Hematopoietic multipotent progenitor cell treated with erythropoietin and hydrocortisone succinate and interleukin-3 and kit ligand, for 17 days (in vitro differentiated cells): ENCODE data around the gene CTCF.

ENCODE experiments used
- DNase-seq: peaks from one replicate; pipeline ENCODE4 v3.0.0-alpha.2; 2015; ENCODE audit warnings: low spot score

CTCF gene

DNA sequence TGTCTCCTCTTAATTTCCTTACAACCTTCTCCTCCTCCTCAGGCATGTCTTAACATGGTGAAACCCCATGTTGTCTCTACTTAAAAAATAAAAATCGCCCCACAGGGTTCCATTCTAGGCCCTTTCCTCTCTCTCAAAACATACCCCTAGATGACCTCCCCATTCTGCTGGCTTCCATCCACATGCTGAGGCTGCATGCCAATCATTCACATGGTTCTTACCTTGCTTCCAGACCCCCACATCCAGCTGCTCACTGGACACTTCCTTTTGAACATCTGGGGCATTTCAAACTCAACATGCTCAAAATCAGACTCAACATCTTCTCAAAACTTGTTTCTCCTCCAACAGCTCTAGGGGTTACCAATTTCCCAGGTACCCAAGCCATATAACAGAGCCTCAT, 12.4 kb upstream of the CTCF start:
- DNase-seq: no peak

- no peak for DNase-seq
Measured at GRCh38 chr16:67551091-67551490, 11.2 kb upstream of the CTCF start.

DNA sequence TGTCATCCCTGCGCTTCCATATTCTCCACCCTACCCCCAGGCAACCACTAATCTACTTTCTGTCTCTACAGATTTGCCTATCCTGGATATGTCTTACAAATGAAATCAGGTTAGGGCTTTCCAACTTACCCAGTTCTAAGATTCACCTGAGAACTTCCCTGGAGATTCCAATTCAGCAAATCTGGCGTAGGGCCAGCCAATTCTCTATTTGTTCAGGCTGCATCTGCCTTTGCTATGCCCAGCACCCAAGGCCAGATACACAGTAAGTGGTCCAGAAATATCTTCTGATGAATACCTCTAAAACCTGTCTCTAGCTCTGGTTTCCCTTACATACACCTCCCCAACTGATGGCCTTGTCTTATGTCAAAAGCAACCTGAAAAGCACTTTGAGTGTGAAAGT, 10.4 kb upstream of the CTCF start:
- DNase-seq: no peak

GRCh38 chr16:67552476-67552875, 9.8 kb upstream of the CTCF start:
- DNase-seq: no peak

- DNase-seq: no peak
Measured at GRCh38 chr16:67555795-67556212, 6.5 kb upstream of the CTCF start.

GRCh38 chr16:67558859-67559258, 3.5 kb upstream of the CTCF start:
- DNase-seq: no peak

GRCh38 chr16:67560827-67561342, 1.4 kb upstream of the CTCF start:
- DNase-seq: peak; percentile 21

- no peak for DNase-seq
Measured at GRCh38 chr16:67561501-67561823, 864 bp upstream of the CTCF start.

GRCh38 chr16:67561824-67562525, 351 bp upstream of the CTCF start:
- peak; percentile 97 for DNase-seq

GRCh38 chr16:67562918-67563707, 787 bp downstream of the CTCF start:
- DNase-seq: no peak

DNA sequence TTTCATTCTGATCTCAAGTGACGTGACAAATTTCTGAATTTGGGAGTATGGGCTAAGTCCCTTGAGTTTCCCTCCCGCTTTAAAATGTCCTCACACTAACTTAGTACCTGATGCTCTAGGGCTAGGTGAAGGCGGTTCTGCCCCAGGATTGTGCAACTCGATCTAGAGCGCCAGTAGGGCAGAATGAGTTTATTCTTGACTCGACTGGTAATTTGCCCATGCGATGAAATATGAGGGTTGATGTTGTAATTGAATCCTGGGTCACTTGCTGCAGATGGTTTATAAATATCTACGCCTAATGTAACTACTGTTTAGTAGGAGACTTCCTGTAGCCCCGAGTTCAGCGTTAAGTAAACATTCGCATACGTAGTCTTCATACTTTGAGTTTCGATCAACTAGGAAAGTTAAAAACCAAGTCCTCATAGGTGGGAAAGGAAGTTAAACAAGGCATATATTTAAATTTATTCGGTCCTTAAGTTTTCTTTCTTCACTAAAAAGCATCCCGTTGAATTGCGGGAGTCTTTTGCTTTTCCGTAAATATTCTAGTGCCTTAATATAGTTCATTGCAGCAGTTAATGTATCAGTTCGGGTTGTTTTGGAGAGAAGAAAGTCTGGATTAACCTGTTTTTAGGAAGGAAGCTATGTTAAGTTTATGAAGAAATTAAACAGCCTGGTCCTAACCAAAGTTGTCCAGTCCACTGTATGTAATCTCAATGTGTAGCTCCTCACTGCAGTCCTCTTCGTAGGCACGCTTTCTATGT, 1.6 kb downstream of the CTCF start:
- peak; percentile 60 for DNase-seq

DNA sequence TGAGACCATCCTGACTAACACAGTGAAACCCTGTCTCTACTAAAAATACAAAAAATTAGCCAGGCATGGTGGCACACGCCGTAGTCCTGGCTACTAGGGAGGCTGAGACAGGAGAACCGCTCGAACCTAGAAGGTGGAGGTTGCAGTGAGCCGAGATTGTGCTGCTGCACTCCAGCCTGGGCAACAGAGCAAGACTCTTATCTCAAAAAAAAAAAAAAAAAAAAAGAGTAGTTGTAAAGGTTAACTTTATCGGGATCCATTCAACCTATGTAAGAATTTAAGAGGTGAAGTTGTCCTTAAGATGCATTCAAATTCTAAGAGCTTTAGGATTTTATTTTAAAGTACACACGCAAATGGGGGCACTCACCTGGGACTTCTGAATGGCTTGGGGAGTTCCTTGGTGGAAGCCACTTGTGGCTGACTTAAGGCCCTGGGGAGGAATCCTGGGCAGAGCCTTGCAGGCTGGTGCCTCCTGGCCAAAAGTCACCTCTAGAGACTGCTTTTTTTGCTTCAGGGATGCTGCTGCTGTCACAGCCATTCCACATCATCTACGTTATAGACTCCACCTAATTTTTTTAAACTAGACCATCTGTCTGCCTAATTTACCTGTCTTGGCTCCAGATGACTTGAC, 3.3 kb downstream of the CTCF start:
- no peak for DNase-seq

DNA sequence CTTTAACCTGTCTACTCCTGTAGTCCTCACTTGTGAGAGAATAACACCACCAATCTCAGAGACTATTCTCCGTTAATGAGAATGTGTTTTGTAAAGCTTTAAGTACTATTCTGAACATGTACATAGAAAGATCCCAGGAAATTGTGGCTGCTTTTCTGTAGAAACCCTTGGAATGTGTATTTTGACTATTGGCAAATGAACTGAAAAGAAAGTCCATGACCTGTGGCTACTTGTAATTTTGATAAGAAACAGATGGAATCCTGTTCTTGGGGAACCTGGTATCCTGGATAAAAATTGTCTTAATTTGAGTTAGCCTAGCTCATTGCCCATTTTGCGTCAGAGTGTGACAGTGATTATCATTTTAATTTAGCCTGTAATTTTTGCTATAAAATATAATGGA, 9.1 kb downstream of the CTCF start:
- DNase-seq: no peak

GRCh38 chr16:67571981-67572431, 9.7 kb downstream of the CTCF start:
- DNase-seq: no peak

DNA sequence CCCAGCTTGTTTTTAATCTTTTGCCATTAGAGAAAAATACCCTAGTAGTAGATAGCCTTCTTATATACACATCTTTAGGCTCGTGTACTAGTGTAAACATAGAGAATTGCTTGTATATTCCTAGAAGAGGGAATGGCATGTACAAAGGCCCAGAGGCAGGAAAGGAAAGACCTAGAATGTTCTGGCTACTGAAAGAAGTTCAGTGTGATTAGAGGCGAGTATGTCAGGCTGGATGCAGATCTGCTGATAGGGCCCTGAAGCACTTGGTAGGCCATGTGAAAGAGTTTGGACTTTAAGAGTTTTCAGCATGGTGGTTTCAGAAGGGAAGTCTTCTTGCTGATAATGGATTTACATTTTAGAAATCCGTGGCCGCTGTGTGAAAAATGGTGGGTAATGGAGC, 17.4 kb downstream of the CTCF start:
- DNase-seq: peak; percentile 18

DNA sequence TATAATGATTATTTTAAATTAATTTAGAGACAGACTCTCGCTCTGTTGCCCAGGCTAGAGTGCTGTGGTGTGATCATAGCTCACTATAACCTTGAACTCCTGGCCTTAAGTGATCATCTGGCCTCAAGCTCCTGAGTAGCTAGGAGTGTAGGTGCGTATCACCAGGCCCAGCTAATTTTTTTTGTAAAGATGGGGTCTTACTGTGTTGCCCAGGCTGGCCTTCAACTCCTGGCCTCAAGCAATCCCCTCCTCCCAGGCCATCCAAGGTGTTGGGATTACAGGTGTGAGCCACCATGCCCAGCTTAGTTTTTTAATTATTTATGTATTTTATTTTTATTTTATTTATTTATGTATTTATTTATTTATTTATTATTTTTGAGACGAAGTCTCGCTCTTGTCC, 17.9 kb downstream of the CTCF start:
- DNase-seq: no peak

DNA sequence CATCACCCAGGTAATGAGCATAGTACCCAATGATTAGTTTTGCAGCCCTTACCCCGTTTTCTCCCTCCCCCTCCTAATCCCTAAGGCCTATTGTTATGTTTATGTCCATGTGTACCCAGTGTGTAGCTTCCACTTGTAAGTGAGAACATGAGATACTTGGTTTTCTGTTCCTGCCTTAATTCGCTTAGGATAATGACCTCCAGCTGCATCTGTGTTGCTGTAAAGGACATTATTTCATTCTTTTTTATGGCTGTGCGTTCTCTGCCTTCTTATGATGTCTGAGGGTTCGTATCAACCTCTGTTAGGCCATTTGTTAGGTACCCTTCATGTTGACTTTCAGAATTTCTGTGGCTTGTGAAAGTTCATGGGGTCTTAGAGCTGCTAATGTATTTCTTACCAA, 31.0 kb downstream of the CTCF start:
- DNase-seq: no peak

- no peak for DNase-seq
Measured at GRCh38 chr16:67593701-67594100, 31.4 kb downstream of the CTCF start.

GRCh38 chr16:67594256-67594915, 32.1 kb downstream of the CTCF start:
- DNase-seq: no peak

GRCh38 chr16:67594956-67595355, 32.6 kb downstream of the CTCF start:
- no peak for DNase-seq

GRCh38 chr16:67598527-67598926, 36.2 kb downstream of the CTCF start:
- no peak for DNase-seq

DNA sequence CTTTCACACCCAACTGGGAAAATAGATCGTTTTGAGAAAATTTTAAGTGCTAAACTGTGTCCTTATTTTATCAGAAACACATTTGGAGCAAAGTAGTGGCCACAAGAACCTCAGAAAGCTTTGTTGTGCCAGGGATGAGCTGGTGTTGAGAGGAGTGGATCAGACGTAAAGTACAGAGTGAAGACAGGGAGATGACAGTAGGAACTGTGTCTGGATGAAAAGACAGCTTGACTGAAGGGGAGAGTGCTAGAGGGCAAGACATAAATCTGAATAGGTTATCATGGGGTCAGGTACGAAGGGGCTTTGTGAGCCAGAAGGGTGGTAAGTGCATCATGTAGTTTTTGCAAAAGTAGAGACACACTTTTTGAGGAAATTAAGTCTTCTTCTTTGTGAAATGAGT, 43.3 kb downstream of the CTCF start:
- DNase-seq: no peak
